ENCODE results near the gene MACROD1.

The MACROD1 gene

GRCh38 chr11:64029773-64030172 is 136.1 kb downstream of the MACROD1 start:
- DNase-seq: no peak

GRCh38 chr11:64028398-64029115 is 137.4 kb downstream of the MACROD1 start:
- DNase-seq: no peak

GRCh38 chr11:64027651-64028397 is 138.1 kb downstream of the MACROD1 start:
- DNase-seq: no peak

- DNase-seq: no peak
Measured at GRCh38 chr11:64026575-64027205, 139.2 kb downstream of the MACROD1 start.

GRCh38 chr11:64025205-64025604 is 140.7 kb downstream of the MACROD1 start:
- no peak for DNase-seq

- DNase-seq: no peak
Measured at GRCh38 chr11:64023712-64024710, 141.9 kb downstream of the MACROD1 start.

GRCh38 chr11:64022125-64022784 is 143.7 kb downstream of the MACROD1 start:
- no peak for DNase-seq

GRCh38 chr11:64021757-64022093 is 144.2 kb downstream of the MACROD1 start:
- no peak for DNase-seq

- DNase-seq: no peak
Measured at GRCh38 chr11:64020976-64021756, 144.7 kb downstream of the MACROD1 start.

GRCh38 chr11:64019106-64020037 is 146.5 kb downstream of the MACROD1 start:
- DNase-seq: no peak

- DNase-seq: no peak
Measured at GRCh38 chr11:64018310-64018709, 147.6 kb downstream of the MACROD1 start.

GRCh38 chr11:64017945-64018224 is 148.0 kb downstream of the MACROD1 start:
- DNase-seq: no peak

GRCh38 chr11:64015935-64016845 is 149.7 kb downstream of the MACROD1 start:
- no peak for DNase-seq

- no peak for DNase-seq
Measured at GRCh38 chr11:64015510-64015909, 150.4 kb downstream of the MACROD1 start.

- no peak for DNase-seq
Measured at GRCh38 chr11:64014356-64014755, 151.6 kb downstream of the MACROD1 start.

GRCh38 chr11:64013141-64013896 is 152.6 kb downstream of the MACROD1 start:
- DNase-seq: no peak

GRCh38 chr11:64011371-64011770 is 154.5 kb downstream of the MACROD1 start:
- DNase-seq: no peak

- DNase-seq: no peak
Measured at GRCh38 chr11:64010783-64011182, 155.1 kb downstream of the MACROD1 start.

- no peak for DNase-seq
Measured at GRCh38 chr11:64009710-64010109, 156.2 kb downstream of the MACROD1 start.
